T1000 (cell line): ENCODE results near the gene RUFY4.

ENCODE experiments used
- DNase-seq: peaks from one replicate; lab custom pipeline; 2025; ENCODE audit warnings: mixed read lengths; lab: John Stamatoyannopoulos, UW

Gene RUFY4

GRCh38 chr2:218063896-218064295 is 5.2 kb upstream of the RUFY4 start:
- no peak for DNase-seq

GRCh38 chr2:218065239-218066006 is 3.6 kb upstream of the RUFY4 start:
- DNase-seq = no peak

GRCh38 chr2:218066926-218067515 is 2.0 kb upstream of the RUFY4 start:
- no peak for DNase-seq

GRCh38 chr2:218067523-218067922 is 1.5 kb upstream of the RUFY4 start:
- DNase-seq = no peak

GRCh38 chr2:218069606-218070300 is 700 bp downstream of the RUFY4 start:
- DNase-seq = no peak

GRCh38 chr2:218070587-218070986 is 1.5 kb downstream of the RUFY4 start:
- no peak for DNase-seq

DNA sequence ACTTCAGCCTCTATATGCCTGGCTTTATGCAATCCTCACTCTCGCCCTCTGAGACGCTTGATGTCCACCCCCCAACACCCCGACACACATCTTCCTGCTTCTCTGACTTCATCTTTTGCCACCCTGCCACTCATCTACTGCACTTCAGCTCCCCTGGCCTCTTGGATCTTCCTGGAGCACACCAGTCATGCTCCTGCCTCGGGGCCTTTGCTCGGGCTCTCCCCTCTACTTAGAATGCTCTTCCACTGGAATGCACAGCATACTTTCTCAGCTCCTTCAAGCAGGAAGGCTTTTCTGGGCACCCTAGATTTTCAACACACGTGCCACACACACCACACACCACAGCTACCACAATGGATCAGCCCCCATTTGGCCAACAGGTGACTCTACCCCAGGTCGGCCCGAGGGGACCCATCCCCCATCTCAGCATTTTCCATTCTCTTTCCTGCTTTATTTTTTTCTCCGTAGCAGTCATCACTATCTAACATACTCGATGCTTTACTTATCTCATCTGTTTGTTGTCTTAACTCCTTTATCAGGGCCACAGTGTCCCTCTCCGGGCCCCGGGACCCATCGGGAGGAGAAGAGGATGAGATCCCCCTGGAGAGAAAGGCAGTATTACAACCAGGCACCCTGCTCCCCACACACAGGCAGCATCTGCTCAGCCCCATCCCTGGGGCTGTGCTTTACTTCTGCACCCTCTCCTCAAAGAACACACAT is 2.3 kb downstream of the RUFY4 start:
- no peak for DNase-seq

GRCh38 chr2:218072002-218072401 is 2.9 kb downstream of the RUFY4 start:
- no peak for DNase-seq

DNA sequence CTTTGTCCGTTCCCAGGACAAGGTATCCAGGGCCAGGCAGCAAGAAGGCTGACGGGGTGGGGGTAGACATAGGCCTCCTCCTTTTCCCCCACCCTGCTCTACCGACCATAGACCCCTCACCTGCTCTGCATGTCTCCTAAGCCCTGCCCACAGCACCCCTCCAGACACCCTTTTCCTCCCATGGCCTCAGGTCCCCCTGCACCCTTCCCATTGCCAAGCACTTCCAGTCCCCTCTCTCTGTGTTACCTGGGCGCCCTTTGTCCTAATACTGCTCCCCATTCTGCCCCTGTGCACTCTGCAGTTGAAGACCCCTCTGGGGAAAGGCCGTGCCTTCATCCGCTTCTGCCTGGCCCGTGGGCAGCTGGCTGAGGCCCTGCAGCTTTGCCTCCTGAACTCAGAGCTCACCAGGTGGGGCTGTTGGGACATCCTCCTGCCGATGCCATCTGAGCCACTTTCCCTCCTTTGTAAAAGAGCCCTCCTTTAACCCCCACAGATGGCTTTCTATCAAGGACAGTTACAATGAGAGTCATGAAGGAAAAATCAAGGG is 3.5 kb downstream of the RUFY4 start:
- no peak for DNase-seq

DNA sequence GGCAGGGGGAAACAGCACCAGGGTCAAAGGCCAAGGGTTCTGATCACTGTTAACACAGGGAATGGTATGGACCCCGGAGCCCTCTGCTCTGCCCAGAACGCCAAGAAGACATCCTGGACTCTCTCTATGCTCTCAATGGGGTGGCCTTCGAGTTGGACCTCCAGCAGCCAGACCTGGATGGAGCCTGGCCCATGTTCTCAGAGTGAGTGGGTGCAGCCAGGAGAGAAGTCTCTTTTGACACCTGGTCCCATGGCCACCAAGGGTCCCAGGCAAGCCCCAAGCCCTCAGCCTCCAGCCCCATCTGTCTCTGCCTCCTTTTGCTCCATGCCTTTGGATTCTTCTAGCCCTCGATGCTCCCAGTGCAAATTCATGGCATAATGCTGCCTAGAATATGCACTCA is 4.1 kb downstream of the RUFY4 start:
- DNase-seq = no peak

DNA sequence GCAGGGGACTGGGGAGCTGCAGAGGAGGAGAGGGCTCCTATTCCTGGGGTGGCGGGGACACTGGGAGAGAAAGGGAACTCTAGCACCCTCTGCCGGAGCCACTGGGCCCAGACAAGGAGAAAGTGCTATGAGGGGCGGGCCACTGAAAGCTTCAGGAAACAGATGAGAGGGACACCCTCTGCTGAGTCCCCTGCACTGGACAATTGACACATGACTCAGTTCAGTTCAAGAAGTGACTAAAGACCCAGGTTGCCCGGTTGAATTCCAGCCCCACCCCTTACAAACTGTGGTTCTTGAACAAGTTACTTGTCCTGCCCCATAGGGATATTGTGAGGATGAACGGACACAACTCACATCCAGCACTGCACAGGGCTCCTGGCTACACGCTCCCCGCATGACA is 5.0 kb downstream of the RUFY4 start:
- no peak for DNase-seq

- no peak for DNase-seq
Observed at GRCh38 chr2:218075975-218076811, 7.1 kb downstream of the RUFY4 start.

DNA sequence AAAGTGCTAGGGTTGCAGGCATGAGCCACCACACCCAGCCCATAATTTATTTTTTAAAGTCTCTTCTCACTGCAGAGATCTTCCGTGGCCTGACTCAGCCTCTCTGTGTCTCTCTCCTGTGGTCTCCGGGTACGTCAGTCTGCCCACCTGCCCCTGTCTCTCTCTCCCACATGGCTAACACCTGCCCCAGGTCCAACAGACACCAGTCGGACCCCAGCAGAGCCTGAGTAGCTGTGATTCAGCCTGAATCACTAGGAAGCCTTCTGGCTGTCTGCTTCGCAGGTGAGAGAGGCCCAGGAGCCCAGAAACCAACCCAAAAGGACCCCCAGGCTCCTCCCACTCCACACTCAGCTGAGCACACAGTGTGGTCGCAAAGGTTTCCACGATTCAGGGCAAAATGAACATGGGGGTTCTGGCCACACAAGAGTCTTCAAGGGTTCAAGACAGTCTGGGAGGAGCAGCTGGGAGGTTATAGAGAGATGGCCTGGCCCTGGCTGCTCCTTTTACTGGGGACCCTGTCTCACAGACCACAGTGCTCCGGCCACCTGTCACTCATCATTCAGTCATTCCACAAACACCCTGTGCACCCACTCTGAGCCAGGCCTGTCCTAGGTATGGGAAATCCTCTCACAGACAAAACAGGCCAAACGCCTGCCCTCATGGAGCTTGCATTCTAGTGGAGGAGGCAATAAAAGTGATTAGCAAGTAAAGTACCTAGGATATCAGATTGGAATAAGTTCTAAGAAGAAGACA is 8.6 kb downstream of the RUFY4 start:
- DNase-seq = no peak

DNA sequence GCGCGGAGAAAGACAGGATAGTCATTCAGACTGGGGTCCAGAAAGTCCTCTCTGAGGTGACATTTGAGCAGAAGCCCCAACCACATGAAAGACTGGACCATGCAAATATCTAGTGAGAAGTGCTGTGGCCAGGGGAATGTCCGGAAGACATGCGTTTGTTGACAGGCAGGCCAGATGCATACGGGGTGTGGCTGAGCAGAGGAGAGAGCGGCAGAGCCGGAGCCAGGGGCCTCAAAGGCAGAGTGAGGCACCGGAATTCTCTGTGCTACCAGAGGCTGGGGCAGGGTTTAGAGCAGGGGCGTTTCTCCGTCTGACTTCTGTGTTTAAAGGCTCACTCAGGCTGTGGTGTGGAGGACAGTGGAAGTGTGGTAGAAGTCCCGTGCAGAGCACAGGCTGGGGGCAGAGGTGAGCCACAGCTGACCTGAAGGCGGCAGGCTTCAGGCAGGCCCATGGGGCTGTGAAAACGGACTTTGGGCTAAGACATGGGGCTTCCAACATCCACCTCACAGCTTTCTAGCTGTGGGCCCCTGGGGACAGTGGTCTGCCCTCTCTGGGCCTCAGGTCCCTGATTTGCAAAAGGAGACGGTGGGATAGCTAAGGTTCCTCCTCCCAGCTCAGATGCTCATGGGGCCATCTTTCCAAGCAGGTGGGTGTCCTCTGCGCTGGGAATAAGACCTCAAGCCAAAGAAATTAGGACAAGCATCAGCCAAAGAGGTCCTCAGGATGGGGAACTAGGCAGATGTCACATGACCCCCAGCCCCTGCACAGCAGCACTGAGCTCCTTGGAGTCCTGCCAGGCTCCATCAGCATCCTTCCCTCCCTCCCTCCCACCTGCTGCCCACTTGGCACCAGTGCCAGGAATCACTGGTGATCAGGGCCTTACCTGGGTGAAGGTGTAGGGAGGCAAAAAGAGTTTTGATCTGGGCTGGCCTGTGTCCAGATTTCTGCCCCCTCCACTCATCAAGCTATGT is 11.2 kb downstream of the RUFY4 start:
- no peak for DNase-seq

GRCh38 chr2:218081063-218081462 is 12.0 kb downstream of the RUFY4 start:
- no peak for DNase-seq

- DNase-seq = no peak
Observed at GRCh38 chr2:218081695-218082094, 12.6 kb downstream of the RUFY4 start.

- no peak for DNase-seq
Observed at GRCh38 chr2:218082586-218083351, 13.7 kb downstream of the RUFY4 start.

- DNase-seq = no peak
Observed at GRCh38 chr2:218083352-218083676, 14.3 kb downstream of the RUFY4 start.

GRCh38 chr2:218086478-218086877 is 17.4 kb downstream of the RUFY4 start:
- no peak for DNase-seq
